GM23338 (cell line): ENCODE data around the gene ERN1.

ENCODE experiments used
- CREB1 ChIP-seq: fragments of 250-450 bp; sonication (Bioruptor Pico); IDR thresholded peaks from 2 replicates; pipeline ENCODE4 v1.5.0; 2020; ENCODE audit warnings: low read depth, mild to moderate bottlenecking, moderate library complexity
- CTCF ChIP-seq, 2 experiments: fragments of 200-600 bp in 1 of 2; sonication (generic) in 1 of 2; conservative IDR thresholded peaks; 2 replicates each; pipeline versions ENCODE4 v1.5.1 to v1.6.1; 2016 to 2017; ENCODE audit warnings: antibody characterized with exemption in 2 of 2, low read depth in 2 of 2, mild to moderate bottlenecking in 2 of 2, moderate library complexity in 1 of 2
- ETS1 ChIP-seq: IDR thresholded peaks from 2 replicates; pipeline ENCODE4 v1.6.1; 2016; ENCODE audit warnings: antibody characterized with exemption
- EZH2 ChIP-seq: fragments of 200-600 bp; sonication (generic); IDR thresholded peaks from one replicate; pipeline ENCODE4 v1.8.0; 2017; ENCODE audit warnings: antibody characterized with exemption, mild to moderate bottlenecking, low read depth; ENCODE audit not compliant: unreplicated experiment
- JUNB ChIP-seq: IDR thresholded peaks from one replicate; pipeline ENCODE4 v1.6.1; 2016; ENCODE audit warnings: antibody characterized with exemption; ENCODE audit not compliant: unreplicated experiment
- NANOG ChIP-seq: IDR thresholded peaks from 2 replicates; pipeline ENCODE4 v1.6.1; 2016; ENCODE audit warnings: antibody characterized with exemption, borderline replicate concordance
- POLR2AphosphoS5 ChIP-seq: IDR thresholded peaks from 2 replicates; pipeline ENCODE4 v1.6.1; 2016; ENCODE audit warnings: antibody characterized with exemption, low read depth
- REST ChIP-seq: IDR thresholded peaks from one replicate; pipeline ENCODE4 v1.6.1; 2018; ENCODE audit warnings: antibody characterized with exemption; ENCODE audit not compliant: unreplicated experiment
- STAT1 ChIP-seq: IDR thresholded peaks from one replicate; pipeline ENCODE4 v1.6.1; 2016; ENCODE audit warnings: antibody characterized with exemption; ENCODE audit not compliant: unreplicated experiment
- ZNF114 ChIP-seq: fragments of 250-450 bp; sonication (Bioruptor Pico); IDR thresholded peaks from 2 replicates; pipeline ENCODE4 v1.5.0; 2020; ENCODE audit warnings: mild to moderate bottlenecking, moderate library complexity
- ZNF462 ChIP-seq: fragments of 250-450 bp; sonication (Bioruptor Pico); IDR thresholded peaks from 2 replicates; pipeline ENCODE4 v1.5.0; 2020; ENCODE audit warnings: mild to moderate bottlenecking, moderate library complexity

GRCh38 chr17:64065161-64065560 is 64.8 kb downstream of the ERN1 start:
- TF ChIP-seq CTCF (conservative IDR thresholded peaks at IDR 0.05; ENCODE audit: low read depth in 2 of 2) (no peak), POLR2AphosphoS5 (no peak), EZH2 (no peak), ETS1 (no peak), CREB1 (CRISPR knock-in tag) (no peak), ZNF462 (CRISPR knock-in tag) (no peak), STAT1 (no peak), REST (no peak), JUNB (no peak), NANOG (no peak), ZNF114 (no peak)
